NT2/D1 (cell line): ENCODE measurements around the gene ZMYND19.
"Not testable (repeated sequence)": the region's sequence is repeated elsewhere in the genome, so short reads cannot be mapped to it uniquely, and the experiment has no call there.

Experiments
- DNase-seq: peaks from one replicate; pipeline ENCODE4 v3.0.0-alpha.2; 2011; ENCODE audit warnings: low read depth, low spot score
- H3K27me3 ChIP-seq: 2 replicates; pipeline ENCODE4 v1.6.0; 2011; ENCODE audit warnings: mild to moderate bottlenecking; ENCODE audit not compliant: insufficient read length, insufficient read depth
- H3K36me3 ChIP-seq: 2 replicates; pipeline ENCODE4 v1.6.1; 2011; ENCODE audit warnings: mild to moderate bottlenecking, low read length, mixed read lengths; ENCODE audit not compliant: insufficient read depth, insufficient read length
- H3K4me1 ChIP-seq: 2 replicates; pipeline ENCODE4 v1.5.1; 2011; ENCODE audit not compliant: insufficient read depth, insufficient read length
- H3K4me3 ChIP-seq: 2 replicates; pipeline ENCODE4 v1.5.1; 2011; ENCODE audit warnings: low read depth; ENCODE audit not compliant: insufficient read length
- H3K9ac ChIP-seq: 2 replicates; pipeline ENCODE4 v1.6.0; 2011; ENCODE audit warnings: low read depth; ENCODE audit not compliant: insufficient read length
- H3K9me3 ChIP-seq: 2 replicates; pipeline ENCODE4 v1.5.1; 2011; ENCODE audit warnings: mild to moderate bottlenecking, low read length; ENCODE audit not compliant: insufficient read depth
- SUZ12 ChIP-seq: IDR thresholded peaks from 2 replicates; pipeline ENCODE4 v1.6.1; 2011; ENCODE audit not compliant: insufficient read length, insufficient read depth; ENCODE audit errors: extremely low read depth
- YY1 ChIP-seq: IDR thresholded peaks from 2 replicates; pipeline ENCODE4 v1.6.1; 2011; ENCODE audit not compliant: insufficient read length, insufficient read depth
- ZNF274 ChIP-seq: IDR thresholded peaks from 2 replicates; pipeline ENCODE4 v1.6.1; 2011; ENCODE audit warnings: mild to moderate bottlenecking, low read depth, low read length

The ZMYND19 gene

DNA sequence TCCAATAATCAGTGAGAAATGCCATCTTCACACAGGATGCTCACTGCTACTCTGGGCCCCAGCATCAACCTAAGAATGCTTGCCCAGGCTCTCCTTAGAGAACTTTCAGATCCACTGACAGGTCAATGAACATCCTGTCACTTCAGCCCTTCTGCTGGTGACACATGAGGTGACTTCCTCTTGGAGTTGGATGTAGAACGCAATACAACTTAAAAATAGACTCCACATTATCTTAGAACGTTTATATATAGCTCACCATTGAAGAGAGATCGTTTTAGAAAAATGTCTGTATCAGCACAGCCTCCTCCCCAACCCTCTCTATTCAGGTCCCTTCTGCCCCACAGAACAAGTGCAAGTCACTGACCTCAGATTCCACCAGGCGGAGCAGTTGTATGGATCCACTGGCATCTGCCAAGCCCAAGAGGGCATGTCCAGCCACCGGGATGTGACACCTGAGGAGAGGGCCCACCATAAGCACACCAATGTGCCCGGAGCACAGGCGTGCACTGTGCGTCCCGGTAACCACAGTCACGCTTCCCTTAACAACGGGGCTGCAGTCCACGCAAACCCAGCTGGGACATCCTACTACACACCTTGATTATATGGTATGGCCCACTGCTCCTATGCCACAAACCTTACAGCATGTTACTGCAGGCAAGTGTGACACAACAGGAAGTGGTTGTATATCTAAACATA is 14.4 kb downstream of the ZMYND19 start:
- Histone ChIP-seq H3K36me3 (peaks cover 64% of the 10 kb centered on the region), H3K9ac (peak overlapping the region; percentile 9), H3K4me3 (no peak overlapping the region)

GRCh38 chr9:137575364-137575715 is 15.0 kb downstream of the ZMYND19 start:
- Histone ChIP-seq H3K4me1 (peaks cover 6% of the 10 kb centered on the region), H3K4me3 (no peak overlapping the region), H3K9me3 (no peaks in the 10 kb centered on the region), H3K9ac (peak overlapping the region; percentile 9), H3K27me3 (no peaks in the 10 kb centered on the region), H3K36me3 (peaks cover 66% of the 10 kb centered on the region)
- no peak for DNase-seq
- TF ChIP-seq YY1, result no peak
- TF ChIP-seq SUZ12, result no peak
- TF ChIP-seq ZNF274, result no peak

More for the DNA sequence above, 14.4 kb downstream of the ZMYND19 start:
- no peak for TF ChIP-seq YY1
- TF ChIP-seq SUZ12, result no peak
- TF ChIP-seq ZNF274, result no peak
- no peak for DNase-seq
- Histone ChIP-seq H3K4me1 (peaks cover 11% of the 10 kb centered on the region), H3K9me3 (no peaks in the 10 kb centered on the region), H3K27me3 (no peaks in the 10 kb centered on the region)

GRCh38 chr9:137574192-137574591 is 16.1 kb downstream of the ZMYND19 start:
- Histone ChIP-seq H3K4me3 (no peak overlapping the region), H3K9me3 (no peaks in the 10 kb centered on the region), H3K4me1 (peaks cover 1% of the 10 kb centered on the region), H3K9ac (no peak overlapping the region), H3K27me3 (no peaks in the 10 kb centered on the region), H3K36me3 (peaks cover 70% of the 10 kb centered on the region)
- DNase-seq, result no peak
- no peak for TF ChIP-seq ZNF274
- no peak for TF ChIP-seq YY1
- no peak for TF ChIP-seq SUZ12

DNA sequence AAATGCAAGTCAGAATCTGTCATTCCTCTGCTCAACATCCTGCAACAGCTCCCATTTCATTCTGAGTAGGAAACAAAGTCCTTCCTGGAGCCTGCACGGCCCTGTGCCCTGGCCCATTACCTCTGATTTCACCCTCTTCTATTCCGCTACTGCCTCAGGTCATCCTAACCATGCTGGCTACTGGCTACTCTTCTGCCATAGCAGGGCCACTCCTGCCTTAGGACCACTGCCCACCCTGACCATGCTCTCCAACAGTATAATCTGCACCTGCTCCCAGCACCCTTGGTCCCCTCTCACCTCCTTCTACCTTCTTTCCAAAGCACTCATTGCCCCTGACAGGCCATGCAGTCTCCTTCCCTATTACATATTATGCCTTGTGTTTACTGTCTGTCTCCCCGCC is 19.7 kb downstream of the ZMYND19 start:
- H3K4me3 ChIP-seq, result no peak overlapping the region
- H3K9ac ChIP-seq, result no peak overlapping the region
- peaks cover 55% of the 10 kb centered on the region for H3K36me3 ChIP-seq
- no peak for TF ChIP-seq SUZ12
- no peak for TF ChIP-seq YY1
- TF ChIP-seq ZNF274, result no peak
- no peaks in the 10 kb centered on the region for H3K27me3 ChIP-seq
- no peaks in the 10 kb centered on the region for H3K9me3 ChIP-seq
- no peaks in the 10 kb centered on the region for H3K4me1 ChIP-seq
- DNase-seq, result no peak

GRCh38 chr9:137569609-137570203 is 20.6 kb downstream of the ZMYND19 start:
- Histone ChIP-seq H3K9ac (no peak overlapping the region), H3K9me3 (no peaks in the 10 kb centered on the region), H3K4me1 (no peaks in the 10 kb centered on the region), H3K36me3 (peaks cover 50% of the 10 kb centered on the region), H3K27me3 (no peaks in the 10 kb centered on the region), H3K4me3 (no peak overlapping the region)
- no peak for DNase-seq
- no peak for TF ChIP-seq SUZ12

GRCh38 chr9:137568445-137568844 is 21.9 kb downstream of the ZMYND19 start:
- peaks cover 51% of the 10 kb centered on the region for H3K36me3 ChIP-seq
- not testable (repeated sequence) for H3K9ac ChIP-seq, H3K4me1 ChIP-seq, DNase-seq, H3K4me3 ChIP-seq, H3K9me3 ChIP-seq, H3K27me3 ChIP-seq

DNA sequence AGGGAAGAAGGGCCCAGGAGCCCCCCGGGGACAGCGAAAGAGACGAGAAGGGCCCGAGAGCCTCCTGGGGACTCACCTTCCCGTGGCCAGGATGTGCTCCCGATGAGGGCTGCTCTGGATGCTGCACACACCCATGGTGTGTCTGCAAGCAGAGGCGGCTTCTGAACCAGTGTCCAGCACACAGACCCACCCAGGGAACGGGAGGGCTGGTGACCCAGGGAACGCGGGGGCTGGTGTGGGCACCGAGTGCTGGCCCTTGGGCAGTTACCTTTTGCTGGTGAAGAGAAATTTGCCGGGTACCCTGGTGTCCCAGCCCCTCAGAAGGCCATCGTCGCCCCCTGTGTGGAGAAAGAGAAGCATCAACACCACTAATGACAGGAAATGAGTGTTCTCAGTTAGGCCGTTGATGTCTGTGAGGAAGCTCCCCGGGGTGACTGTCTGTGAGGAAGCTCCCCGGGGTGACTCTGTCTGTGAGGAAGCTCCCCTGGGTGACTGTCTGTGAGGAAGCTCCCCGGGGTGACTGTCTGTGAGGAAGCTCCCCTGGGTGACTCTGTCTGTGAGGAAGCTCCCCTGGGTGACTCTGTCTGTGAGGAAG is 25.4 kb downstream of the ZMYND19 start:
- Histone ChIP-seq H3K4me1 (no peaks in the 10 kb centered on the region), H3K4me3 (no peak overlapping the region), H3K9ac (no peak overlapping the region), H3K36me3 (peaks cover 47% of the 10 kb centered on the region), H3K9me3 (no peaks in the 10 kb centered on the region), H3K27me3 (no peaks in the 10 kb centered on the region)
- no peak for TF ChIP-seq ZNF274
- TF ChIP-seq YY1, result no peak
- TF ChIP-seq SUZ12, result no peak
- DNase-seq, result no peak

DNA sequence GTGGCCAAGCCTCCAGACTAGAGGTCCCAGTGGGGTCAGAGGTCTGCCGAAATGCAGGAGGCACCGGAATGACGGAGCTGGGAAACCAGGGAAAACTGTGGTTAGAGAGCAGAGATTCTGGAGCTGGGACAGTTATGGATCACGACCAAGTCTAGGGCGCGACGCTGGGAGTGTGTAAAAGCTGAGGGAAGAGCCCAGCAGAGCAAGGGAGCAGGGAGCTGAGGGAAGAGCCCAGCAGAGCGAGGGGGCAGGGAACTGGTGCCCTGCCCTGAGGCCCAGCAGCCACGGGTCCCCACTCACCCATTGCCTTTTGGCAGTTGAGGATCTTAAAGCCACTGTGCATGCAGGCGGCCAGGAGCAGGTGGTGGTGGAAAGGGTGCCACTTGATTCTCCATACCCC is 26.2 kb downstream of the ZMYND19 start:
- no peak for DNase-seq
- TF ChIP-seq SUZ12 (no peak), ZNF274 (no peak), YY1 (no peak)
- Histone ChIP-seq H3K4me3 (no peak overlapping the region), H3K9ac (no peak overlapping the region), H3K36me3 (peaks cover 45% of the 10 kb centered on the region), H3K4me1 (no peaks in the 10 kb centered on the region), H3K9me3 (no peaks in the 10 kb centered on the region), H3K27me3 (no peaks in the 10 kb centered on the region)
